Effector memory CD4-positive, alpha-beta T cell (primary cell): ENCODE results near the gene TCAIM.

Experiments
- DNase-seq, 3 donors: peaks; one replicate each; pipeline ENCODE4 v3.0.0-alpha.2; 2020
- H3K27ac ChIP-seq: 2 replicates; pipeline ENCODE4 v1.7.0; 2013; ENCODE audit warnings: mild to moderate bottlenecking, low read length, moderate library complexity; ENCODE audit not compliant: insufficient read depth, poor library complexity, severe bottlenecking
- H3K27me3 ChIP-seq: replicated peaks from 2 replicates; pipeline ENCODE4 v1.7.0; 2013; ENCODE audit warnings: mild to moderate bottlenecking, low read length; ENCODE audit not compliant: insufficient read depth, control insufficient read depth, poor library complexity, severe bottlenecking
- H3K36me3 ChIP-seq: 2 replicates; pipeline ENCODE4 v1.7.0; 2013; ENCODE audit warnings: mild to moderate bottlenecking, low read length, moderate library complexity; ENCODE audit not compliant: control insufficient read depth, insufficient read depth
- H3K4me1 ChIP-seq: 2 replicates; pipeline ENCODE4 v1.7.0; 2013; ENCODE audit warnings: low read length, mild to moderate bottlenecking; ENCODE audit not compliant: control insufficient read depth, insufficient read depth, poor library complexity, severe bottlenecking
- H3K4me3 ChIP-seq: 2 replicates; pipeline ENCODE4 v1.7.0; 2013; ENCODE audit warnings: low read length, low read depth, mild to moderate bottlenecking; ENCODE audit not compliant: insufficient read depth, poor library complexity, severe bottlenecking
- H3K9me3 ChIP-seq: 2 replicates; pipeline ENCODE4 v1.7.0; 2013; ENCODE audit warnings: mild to moderate bottlenecking, low read length, moderate library complexity; ENCODE audit not compliant: control insufficient read depth

Gene TCAIM

GRCh38 chr3:44442596-44443309 lies 104.2 kb downstream of the TCAIM start:
- H3K27me3 ChIP-seq = no peaks in the 10 kb centered on the region
- H3K36me3 ChIP-seq = peaks cover 14% of the 10 kb centered on the region
- no peak for DNase-seq
- H3K27ac ChIP-seq = peak overlapping the region; percentile 13
- no peak overlapping the region for H3K4me3 ChIP-seq
- no peaks in the 10 kb centered on the region for H3K9me3 ChIP-seq
- H3K4me1 ChIP-seq = peaks cover 13% of the 10 kb centered on the region

DNA sequence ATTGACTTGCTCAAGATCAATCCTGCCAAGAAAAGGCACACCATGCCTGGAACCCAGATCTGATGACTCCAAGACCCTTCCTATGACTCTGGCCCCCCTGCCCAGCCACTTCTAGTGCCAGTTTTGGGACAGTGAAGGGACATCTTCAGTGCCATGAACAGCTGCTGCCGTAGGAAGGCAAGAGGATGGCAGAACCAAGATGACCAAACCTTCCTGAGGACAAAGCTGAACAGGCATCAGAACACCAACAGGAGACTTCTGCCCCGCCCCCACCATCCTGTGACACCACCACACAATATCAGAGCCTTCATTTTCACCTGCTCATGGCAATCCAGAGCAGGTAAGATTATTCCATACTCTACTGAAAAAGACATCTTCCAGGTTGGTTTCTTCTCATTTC lies 105.9 kb downstream of the TCAIM start:
- no peak for DNase-seq
- Histone ChIP-seq H3K27me3 (no peaks in the 10 kb centered on the region), H3K36me3 (peaks cover 31% of the 10 kb centered on the region)

DNA sequence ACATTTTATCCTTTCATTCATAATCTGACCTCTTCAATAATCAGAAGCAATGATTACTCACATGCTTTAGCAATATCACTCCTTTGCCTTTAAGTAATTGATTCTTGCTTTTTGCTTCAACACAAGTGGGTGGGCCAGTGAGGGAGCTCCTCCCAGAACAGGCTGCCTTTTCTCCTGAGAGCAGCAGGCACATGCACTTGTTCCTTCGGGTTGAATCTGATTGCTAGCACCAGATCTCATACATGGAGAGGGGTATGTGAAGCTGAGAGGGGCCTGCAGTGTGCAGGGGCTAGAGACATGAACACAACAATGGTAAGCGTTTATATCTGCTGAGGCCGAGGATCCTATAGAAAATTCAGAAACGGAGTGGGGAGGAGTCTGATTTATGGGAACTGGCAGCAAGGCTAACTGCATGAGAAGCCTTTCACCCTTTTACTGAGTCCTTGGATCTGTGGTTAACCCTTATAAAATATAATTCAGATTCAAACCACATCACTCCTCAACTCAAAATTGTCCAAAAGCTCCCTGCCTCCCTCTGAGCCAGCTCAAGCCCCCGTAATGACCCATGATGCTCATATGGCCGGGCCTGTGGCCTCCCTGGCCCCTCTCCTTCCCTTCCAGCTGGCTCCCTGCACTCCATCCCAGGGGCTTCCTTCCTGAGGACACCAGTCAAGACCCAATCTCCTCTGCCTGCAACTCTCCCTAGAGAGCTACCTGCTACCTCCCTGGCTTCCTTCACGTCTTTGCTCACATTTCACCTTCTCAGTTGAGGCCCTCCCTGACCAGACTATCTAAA lies 106.5 kb downstream of the TCAIM start:
- DNase-seq = no peak
- no peaks in the 10 kb centered on the region for H3K27me3 ChIP-seq
- H3K27ac ChIP-seq = no peak overlapping the region
- H3K9me3 ChIP-seq = no peaks in the 10 kb centered on the region
- H3K4me1 ChIP-seq = peaks cover 6% of the 10 kb centered on the region
- H3K4me3 ChIP-seq = no peak overlapping the region
- H3K36me3 ChIP-seq = peaks cover 38% of the 10 kb centered on the region

More for the DNA sequence above, 105.9 kb downstream of the TCAIM start:
- Histone ChIP-seq H3K4me3 (no peak overlapping the region), H3K4me1 (peaks cover 7% of the 10 kb centered on the region), H3K9me3 (no peaks in the 10 kb centered on the region), H3K27ac (no peak overlapping the region)

GRCh38 chr3:44445786-44446185 lies 107.2 kb downstream of the TCAIM start:
- no peak for DNase-seq
- H3K36me3 ChIP-seq = peaks cover 44% of the 10 kb centered on the region
- H3K27me3 ChIP-seq = no peaks in the 10 kb centered on the region
- no peaks in the 10 kb centered on the region for H3K9me3 ChIP-seq
- H3K4me3 ChIP-seq = no peak overlapping the region
- no peaks in the 10 kb centered on the region for H3K4me1 ChIP-seq
- H3K27ac ChIP-seq = no peak overlapping the region

DNA sequence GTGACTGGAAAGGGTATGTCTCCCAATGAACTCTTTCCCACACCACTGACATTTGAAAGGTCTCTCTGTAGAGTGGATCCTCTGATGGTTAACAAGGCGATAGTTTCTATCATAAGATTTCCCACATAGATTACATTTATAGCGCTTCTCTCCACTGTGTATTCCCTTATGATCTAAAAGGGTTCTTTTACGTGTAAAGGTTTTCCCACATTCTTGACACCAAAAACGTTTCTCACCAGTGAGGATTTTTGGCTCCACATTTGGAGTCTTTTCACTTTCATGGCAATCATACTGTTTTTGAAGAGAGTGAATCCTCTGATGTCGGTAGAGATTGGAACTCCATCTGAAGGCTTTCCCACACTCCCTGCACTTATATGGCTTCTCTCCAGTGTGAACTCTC lies 108.4 kb downstream of the TCAIM start:
- H3K27me3 ChIP-seq = no peaks in the 10 kb centered on the region
- no peak overlapping the region for H3K4me3 ChIP-seq
- DNase-seq = no peak
- no peaks in the 10 kb centered on the region for H3K9me3 ChIP-seq
- no peak overlapping the region for H3K27ac ChIP-seq
- peaks cover 55% of the 10 kb centered on the region for H3K36me3 ChIP-seq
- no peaks in the 10 kb centered on the region for H3K4me1 ChIP-seq

GRCh38 chr3:44451441-44451840 lies 112.9 kb downstream of the TCAIM start:
- no peak overlapping the region for H3K27ac ChIP-seq

GRCh38 chr3:44454258-44454657 lies 115.7 kb downstream of the TCAIM start:
- Histone ChIP-seq H3K36me3 (peaks cover 67% of the 10 kb centered on the region), H3K4me1 (no peaks in the 10 kb centered on the region), H3K27me3 (no peaks in the 10 kb centered on the region), H3K9me3 (no peaks in the 10 kb centered on the region), H3K27ac (no peak overlapping the region), H3K4me3 (no peak overlapping the region)
- no peak for DNase-seq

More at GRCh38 chr3:44451441-44451840, 112.9 kb downstream of the TCAIM start:
- H3K4me3 ChIP-seq = no peak overlapping the region
- no peaks in the 10 kb centered on the region for H3K4me1 ChIP-seq
- DNase-seq = no peak
- no peaks in the 10 kb centered on the region for H3K27me3 ChIP-seq
- no peaks in the 10 kb centered on the region for H3K9me3 ChIP-seq
- H3K36me3 ChIP-seq = peaks cover 80% of the 10 kb centered on the region

GRCh38 chr3:44455318-44455717 lies 116.8 kb downstream of the TCAIM start:
- H3K36me3 ChIP-seq = peaks cover 57% of the 10 kb centered on the region
- no peaks in the 10 kb centered on the region for H3K27me3 ChIP-seq
- no peak overlapping the region for H3K27ac ChIP-seq
- H3K9me3 ChIP-seq = no peaks in the 10 kb centered on the region
- H3K4me1 ChIP-seq = no peaks in the 10 kb centered on the region
- H3K4me3 ChIP-seq = no peak overlapping the region
- no peak for DNase-seq
